OCI-M2 (cell line): ENCODE data around the gene LBH.

ENCODE experiments used
- DNase-seq: peaks from one replicate; lab custom pipeline; 2025; ENCODE audit not compliant: unreplicated experiment; lab: John Stamatoyannopoulos, UW

Gene LBH

GRCh38 chr2:30300456-30301221 lies 69.3 kb downstream of the LBH start:
- DNase-seq, result no peak

GRCh38 chr2:30301551-30301950 lies 70.2 kb downstream of the LBH start:
- DNase-seq, result no peak

- no peak for DNase-seq
Measured at GRCh38 chr2:30302566-30302965, 71.2 kb downstream of the LBH start.

- no peak for DNase-seq
Measured at GRCh38 chr2:30303095-30303494, 71.8 kb downstream of the LBH start.

GRCh38 chr2:30305235-30305634 lies 73.9 kb downstream of the LBH start:
- DNase-seq, result no peak

- DNase-seq, result no peak
Measured at GRCh38 chr2:30306522-30306921, 75.2 kb downstream of the LBH start.

- DNase-seq, result no peak
Measured at GRCh38 chr2:30308280-30308679, 76.9 kb downstream of the LBH start.
